Caco-2 (cell line): ENCODE results near the gene ALDH4A1. TPM values are rescaled to one million over a fixed set of nuclear protein-coding genes. Genes with fewer than 3 reads are reported as not detected.
A peak's percentile ranks its signal among the peaks of the same experiment; 100 is the strongest.

Experiments used
- BruUV-seq: library from RNA; stranded (reverse); fragments of 400-500 nt; replicated peaks from 2 replicates; lab custom pipeline; 2021; lab: Mats Ljungman, UMichigan
- CTCF ChIA-PET: fragments of 300-600 bp; sonication (Branson Sonifier 250); formaldehyde crosslinking; loops from one replicate; lab custom pipeline; 2022; ENCODE audit warnings: antibody characterized with exemption; lab: Charles Lee
- POLR2A ChIA-PET: fragments of 300-600 bp; sonication (Branson Sonifier 250); formaldehyde crosslinking; loops from one replicate; lab custom pipeline; 2022; ENCODE audit warnings: antibody characterized with exemption; lab: Charles Lee
- DNase-seq, 2 experiments: peaks; one replicate each; pipeline versions ENCODE4 v3.0.0 to v3.0.0-alpha.2; 2020 to 2022
- H3K27me3 ChIP-seq: replicated peaks from 2 replicates; pipeline ENCODE4 v1.6.0; 2011; ENCODE audit warnings: low read length; ENCODE audit not compliant: control insufficient read depth, insufficient read depth
- H3K36me3 ChIP-seq: 2 replicates; pipeline ENCODE4 v1.5.1; 2011; ENCODE audit warnings: low read length; ENCODE audit not compliant: control insufficient read depth, insufficient read depth
- H3K4me1 ChIP-seq: fragments of 250-450 bp; sonication (Bioruptor Pico); 2 replicates; pipeline ENCODE4 v1.5.1; 2020; ENCODE audit warnings: mild to moderate bottlenecking
- H3K4me3 ChIP-seq: 2 replicates; pipeline ENCODE4 v1.5.1; 2011; ENCODE audit warnings: low read depth, mild to moderate bottlenecking, control low read depth, low read length
- H3K9me3 ChIP-seq: fragments of 250-450 bp; sonication (Bioruptor Pico); 2 replicates; pipeline ENCODE4 v1.5.1; 2020; ENCODE audit warnings: mild to moderate bottlenecking, moderate library complexity
- H3K27ac Mint-ChIP-seq: one replicate; pipeline ENCODE4 v1.8.0; 2022; ENCODE audit warnings: mixed read lengths; ENCODE audit not compliant: unreplicated experiment
- H3K27me3 Mint-ChIP-seq: one replicate; pipeline ENCODE4 v1.8.0; 2022; ENCODE audit warnings: mixed read lengths; ENCODE audit not compliant: insufficient read depth, unreplicated experiment
- H3K36me3 Mint-ChIP-seq: one replicate; pipeline ENCODE4 v1.8.0; 2022; ENCODE audit warnings: mild to moderate bottlenecking, mixed read lengths; ENCODE audit not compliant: insufficient read depth, unreplicated experiment
- H3K4me1 Mint-ChIP-seq: one replicate; pipeline ENCODE4 v1.8.0; 2022; ENCODE audit warnings: low read depth, mixed read lengths; ENCODE audit not compliant: unreplicated experiment
- H3K4me3 Mint-ChIP-seq: one replicate; pipeline ENCODE4 v1.8.0; 2022; ENCODE audit warnings: mild to moderate bottlenecking, moderate library complexity, mixed read lengths; ENCODE audit not compliant: unreplicated experiment
- H3K9me3 Mint-ChIP-seq: one replicate; pipeline ENCODE4 v1.8.0; 2022; ENCODE audit warnings: mixed read lengths; ENCODE audit not compliant: unreplicated experiment
- intact Hi-C: fragments of 100-400 bp; cut with micrococcal nuclease; formaldehyde crosslinking; loops from one replicate; pipeline ENCODE4 v1.10.0; 2022; ENCODE audit not compliant: unreplicated experiment
- total RNA-seq: library from RNA; stranded (reverse); gene quantifications from 2 replicates; pipeline ENCODE4 v1.2.3, GENCODE V29; 2022
- TF ChIP-seq, protein P1 (sequence below), 2 experiments: fragments of 200-600 bp in 1 of 2; IDR thresholded peaks; 1 replicate in 1 of 2; 2 replicates in 1 of 2; pipeline versions ENCODE4 v1.5.1 to v1.8.0; 2011 to 2022; ENCODE audit warnings: antibody characterized with exemption in 1 of 2, control low read depth in 1 of 2, inconsistent platforms in 1 of 2, low read depth in 1 of 2, low read length in 1 of 2, mild to moderate bottlenecking in 1 of 2, moderate library complexity in 1 of 2; ENCODE audit not compliant: insufficient read depth in 1 of 2, severe bottlenecking in 1 of 2, unreplicated experiment in 1 of 2

The ALDH4A1 gene
- total RNA-seq, 1 experiment from 2014 or later, result 18.0 TPM

DNA sequence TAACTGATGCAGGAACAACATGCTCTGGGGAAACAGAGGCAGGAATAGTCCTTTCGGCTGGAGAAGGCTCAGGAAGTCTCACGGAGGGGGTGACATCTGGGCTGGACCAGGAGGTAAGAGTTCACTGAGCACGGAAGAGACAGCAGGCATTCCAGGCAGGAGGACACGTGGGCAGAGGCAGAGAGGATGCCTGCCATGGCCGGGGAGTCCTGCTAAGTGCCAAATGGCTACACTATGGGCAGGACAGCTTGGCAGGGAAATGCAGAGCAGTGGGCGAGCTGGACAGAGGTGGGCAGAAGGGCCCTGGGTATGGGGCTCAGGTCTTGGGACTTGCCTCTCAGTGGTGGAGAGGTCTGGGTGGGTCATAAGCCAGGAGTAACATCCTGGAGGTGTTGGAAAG, 17.6 kb downstream of the ALDH4A1 start:
- ChIA-PET CTCF (interaction anchor here (1.0 to 1.8 kb wide), 9 partner anchors 9 to 287 kb away, joined by 3 to 11 read pairs (median 6); partner anchors contain the start of gene ALDH4A1), POLR2A (no interaction called here)
- H3K4me1 ChIP-seq, result no peaks in the 10 kb centered on the region
- DNase-seq, result no peak
- intact Hi-C loops, result loop anchor here (2.0 kb wide), 1 partner anchor 18 kb away; the partner anchor contains the start of gene ALDH4A1
- Mint-ChIP-seq H3K4me3 (no peak overlapping the region), H3K27ac (no peak overlapping the region), H3K36me3 (no peaks in the 10 kb centered on the region), H3K4me1 (no peaks in the 10 kb centered on the region), H3K27me3 (no peaks in the 10 kb centered on the region), H3K9me3 (no peaks in the 10 kb centered on the region)
- TF ChIP-seq, protein P1, sequence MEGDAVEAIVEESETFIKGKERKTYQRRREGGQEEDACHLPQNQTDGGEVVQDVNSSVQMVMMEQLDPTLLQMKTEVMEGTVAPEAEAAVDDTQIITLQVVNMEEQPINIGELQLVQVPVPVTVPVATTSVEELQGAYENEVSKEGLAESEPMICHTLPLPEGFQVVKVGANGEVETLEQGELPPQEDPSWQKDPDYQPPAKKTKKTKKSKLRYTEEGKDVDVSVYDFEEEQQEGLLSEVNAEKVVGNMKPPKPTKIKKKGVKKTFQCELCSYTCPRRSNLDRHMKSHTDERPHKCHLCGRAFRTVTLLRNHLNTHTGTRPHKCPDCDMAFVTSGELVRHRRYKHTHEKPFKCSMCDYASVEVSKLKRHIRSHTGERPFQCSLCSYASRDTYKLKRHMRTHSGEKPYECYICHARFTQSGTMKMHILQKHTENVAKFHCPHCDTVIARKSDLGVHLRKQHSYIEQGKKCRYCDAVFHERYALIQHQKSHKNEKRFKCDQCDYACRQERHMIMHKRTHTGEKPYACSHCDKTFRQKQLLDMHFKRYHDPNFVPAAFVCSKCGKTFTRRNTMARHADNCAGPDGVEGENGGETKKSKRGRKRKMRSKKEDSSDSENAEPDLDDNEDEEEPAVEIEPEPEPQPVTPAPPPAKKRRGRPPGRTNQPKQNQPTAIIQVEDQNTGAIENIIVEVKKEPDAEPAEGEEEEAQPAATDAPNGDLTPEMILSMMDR (IDR thresholded peaks at IDR 0.05; ENCODE audit: insufficient read depth in 1 of 2, low read depth in 1 of 2, low read length in 1 of 2, severe bottlenecking in 1 of 2, unreplicated experiment in 1 of 2), result no peak
- BruUV-seq, result no TSS peak
- H3K4me3 ChIP-seq, result no peak overlapping the region
- H3K36me3 ChIP-seq, result no peaks in the 10 kb centered on the region
- H3K9me3 ChIP-seq, result no peaks in the 10 kb centered on the region
- no peaks in the 10 kb centered on the region for H3K27me3 ChIP-seq

DNA sequence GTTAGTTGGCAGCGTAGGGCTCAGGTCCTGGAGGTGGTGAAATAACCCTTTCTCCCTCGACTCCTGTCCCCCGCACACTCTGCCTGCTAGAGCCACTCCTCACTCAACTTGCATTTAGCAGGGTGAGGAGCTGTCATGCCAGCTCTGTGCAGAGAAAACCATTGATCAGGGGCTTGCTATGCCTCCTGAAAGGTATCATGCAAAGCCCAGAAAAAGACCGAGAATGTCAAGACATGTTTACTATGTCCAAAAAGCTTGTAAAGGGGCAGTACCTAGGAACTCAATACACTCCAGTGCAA, 18.0 kb downstream of the ALDH4A1 start:
- POLR2A ChIA-PET, result no interaction called here
- Mint-ChIP-seq H3K4me3 (no peak overlapping the region), H3K4me1 (no peaks in the 10 kb centered on the region), H3K36me3 (no peaks in the 10 kb centered on the region), H3K27ac (no peak overlapping the region), H3K27me3 (no peaks in the 10 kb centered on the region), H3K9me3 (no peaks in the 10 kb centered on the region)
- CTCF ChIA-PET, result interaction anchor here (0.7 to 1.8 kb wide), 11 partner anchors 9 to 287 kb away, joined by 3 to 11 read pairs (median 5); partner anchors contain the start of gene ALDH4A1
- no peaks in the 10 kb centered on the region for H3K9me3 ChIP-seq
- H3K36me3 ChIP-seq, result no peaks in the 10 kb centered on the region
- DNase-seq, result no peak
- H3K4me1 ChIP-seq, result no peaks in the 10 kb centered on the region
- TF ChIP-seq, protein P1 (IDR thresholded peaks at IDR 0.05; ENCODE audit: insufficient read depth in 1 of 2, low read depth in 1 of 2, low read length in 1 of 2, severe bottlenecking in 1 of 2, unreplicated experiment in 1 of 2), result peak in 1 of 2 experiments; percentile 8
- no peaks in the 10 kb centered on the region for H3K27me3 ChIP-seq
- no peak overlapping the region for H3K4me3 ChIP-seq
- no TSS peak for BruUV-seq
- intact Hi-C loops, result loop anchor here (2.0 kb wide), 1 partner anchor 18 kb away; the partner anchor contains the start of gene ALDH4A1

DNA sequence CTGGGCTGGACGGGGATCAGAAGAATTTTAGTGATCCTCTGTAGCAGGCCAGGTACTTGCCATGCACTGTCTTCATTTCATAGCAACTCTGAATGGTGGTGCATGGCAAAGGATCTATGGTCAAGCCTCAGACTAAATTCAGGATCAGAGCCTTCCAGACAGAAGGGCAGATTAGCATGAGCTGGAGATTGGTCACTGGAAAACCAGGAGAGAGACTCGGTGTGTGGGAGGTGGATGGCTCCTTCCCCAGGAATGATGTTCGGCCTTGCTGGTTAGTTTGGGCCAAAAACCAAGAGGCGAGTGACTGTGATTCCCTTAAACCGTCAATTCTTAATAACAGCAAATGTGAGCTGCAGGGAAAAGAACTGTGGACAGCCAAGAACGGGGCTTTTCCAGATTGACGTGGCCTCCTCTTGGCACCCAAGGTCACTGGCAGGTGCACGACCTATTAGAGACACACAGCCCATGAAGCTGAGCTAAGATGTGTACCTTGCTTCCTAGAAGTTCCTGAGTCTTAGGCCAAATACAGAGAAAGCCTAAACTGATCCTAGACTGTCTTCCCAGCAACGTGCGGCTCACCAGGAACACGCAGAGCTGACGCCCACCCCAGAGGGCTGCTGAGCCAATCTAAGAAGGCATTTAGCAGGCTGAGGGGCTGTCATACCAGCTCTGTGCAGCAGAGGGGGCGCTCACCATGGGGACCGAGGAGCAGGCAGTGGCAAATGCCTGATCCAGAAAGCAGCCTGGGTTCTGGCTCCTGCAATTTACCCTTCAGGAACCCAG, 18.5 kb downstream of the ALDH4A1 start:
- intact Hi-C loops, result loop anchor here (2.0 kb wide), 1 partner anchor 19 kb away; the partner anchor contains the start of gene ALDH4A1

More for the DNA sequence above, 18.5 kb downstream of the ALDH4A1 start:
- TF ChIP-seq, protein P1 (IDR thresholded peaks at IDR 0.05; ENCODE audit: insufficient read depth in 1 of 2, low read depth in 1 of 2, low read length in 1 of 2, severe bottlenecking in 1 of 2, unreplicated experiment in 1 of 2), result peak; percentile 81 to 86
- Mint-ChIP-seq H3K36me3 (no peaks in the 10 kb centered on the region), H3K27ac (no peak overlapping the region), H3K9me3 (no peaks in the 10 kb centered on the region), H3K4me3 (no peak overlapping the region), H3K4me1 (no peaks in the 10 kb centered on the region), H3K27me3 (no peaks in the 10 kb centered on the region)
- BruUV-seq, result no TSS peak
- no peaks in the 10 kb centered on the region for H3K9me3 ChIP-seq
- no peaks in the 10 kb centered on the region for H3K27me3 ChIP-seq
- DNase-seq, result peak; percentile 64 to 79
- CTCF ChIA-PET, result interaction anchor here (0.6 to 1.8 kb wide), 13 partner anchors 8 to 286 kb away, joined by 3 to 11 read pairs (median 3); partner anchors contain the start of gene ALDH4A1
- no peaks in the 10 kb centered on the region for H3K4me1 ChIP-seq
- POLR2A ChIA-PET, result no interaction called here
- H3K36me3 ChIP-seq, result no peaks in the 10 kb centered on the region
- H3K4me3 ChIP-seq, result no peak overlapping the region
